AG09309 (cell line): ENCODE measurements around the gene DNAH9.

Experiments used
- DNase-seq: peaks from one replicate; pipeline ENCODE4 v3.0.0-alpha.2; 2010; ENCODE audit warnings: low read depth
- H3K4me3 ChIP-seq: 2 replicates; pipeline ENCODE4 v1.5.1; 2011; ENCODE audit warnings: mild to moderate bottlenecking, low read depth, low read length, moderate library complexity; ENCODE audit not compliant: control insufficient read depth
- TF ChIP-seq, protein P1 (sequence below): IDR thresholded peaks from 2 replicates; pipeline ENCODE4 v1.5.1; 2011; ENCODE audit warnings: mild to moderate bottlenecking, low read depth, low read length, inconsistent platforms; ENCODE audit not compliant: insufficient read depth, control insufficient read depth; ENCODE audit errors: missing control alignments

The DNAH9 gene

DNA sequence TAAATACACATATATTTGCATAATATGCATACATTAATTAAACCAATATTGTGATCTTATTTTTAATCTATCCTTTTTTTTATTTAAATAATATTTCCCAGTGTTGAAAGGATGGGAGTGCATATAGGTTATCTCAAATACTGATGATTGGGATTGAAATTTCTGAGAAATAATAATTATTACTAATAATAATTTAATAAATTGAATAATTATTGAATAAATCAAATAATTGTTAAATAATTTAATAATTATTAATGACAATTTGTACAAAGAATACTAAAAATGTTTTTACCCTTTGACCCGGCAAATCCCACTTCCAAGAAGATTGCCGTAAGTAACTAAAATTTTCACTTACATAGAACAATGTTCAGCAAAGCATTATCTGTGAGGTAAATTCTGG lies 250.1 kb downstream of the DNAH9 start:
- no peak overlapping the region for H3K4me3 ChIP-seq
- no peak for DNase-seq
- TF ChIP-seq, protein P1, sequence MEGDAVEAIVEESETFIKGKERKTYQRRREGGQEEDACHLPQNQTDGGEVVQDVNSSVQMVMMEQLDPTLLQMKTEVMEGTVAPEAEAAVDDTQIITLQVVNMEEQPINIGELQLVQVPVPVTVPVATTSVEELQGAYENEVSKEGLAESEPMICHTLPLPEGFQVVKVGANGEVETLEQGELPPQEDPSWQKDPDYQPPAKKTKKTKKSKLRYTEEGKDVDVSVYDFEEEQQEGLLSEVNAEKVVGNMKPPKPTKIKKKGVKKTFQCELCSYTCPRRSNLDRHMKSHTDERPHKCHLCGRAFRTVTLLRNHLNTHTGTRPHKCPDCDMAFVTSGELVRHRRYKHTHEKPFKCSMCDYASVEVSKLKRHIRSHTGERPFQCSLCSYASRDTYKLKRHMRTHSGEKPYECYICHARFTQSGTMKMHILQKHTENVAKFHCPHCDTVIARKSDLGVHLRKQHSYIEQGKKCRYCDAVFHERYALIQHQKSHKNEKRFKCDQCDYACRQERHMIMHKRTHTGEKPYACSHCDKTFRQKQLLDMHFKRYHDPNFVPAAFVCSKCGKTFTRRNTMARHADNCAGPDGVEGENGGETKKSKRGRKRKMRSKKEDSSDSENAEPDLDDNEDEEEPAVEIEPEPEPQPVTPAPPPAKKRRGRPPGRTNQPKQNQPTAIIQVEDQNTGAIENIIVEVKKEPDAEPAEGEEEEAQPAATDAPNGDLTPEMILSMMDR = no peak

DNA sequence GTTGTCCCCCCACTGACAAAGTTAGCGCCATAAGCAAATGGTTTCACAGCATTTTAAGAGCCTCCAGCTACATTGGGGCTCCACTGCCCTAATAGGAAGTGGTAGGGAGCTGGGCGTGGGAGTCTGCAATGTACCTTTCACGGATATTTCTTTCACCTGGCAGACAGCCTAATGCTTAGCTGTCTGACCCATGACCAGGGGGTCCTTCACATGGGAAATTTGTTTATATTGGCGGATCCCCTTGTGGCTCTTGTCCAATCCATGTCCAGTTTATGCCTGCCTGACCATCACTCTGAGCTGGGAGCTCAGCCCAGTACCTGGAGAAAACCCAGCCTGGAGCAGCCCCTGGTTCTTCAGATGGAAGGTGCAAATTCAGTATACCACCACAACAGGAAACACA lies 254.0 kb downstream of the DNAH9 start:
- no peak overlapping the region for H3K4me3 ChIP-seq
- TF ChIP-seq, protein P1 = no peak
- DNase-seq = no peak

DNA sequence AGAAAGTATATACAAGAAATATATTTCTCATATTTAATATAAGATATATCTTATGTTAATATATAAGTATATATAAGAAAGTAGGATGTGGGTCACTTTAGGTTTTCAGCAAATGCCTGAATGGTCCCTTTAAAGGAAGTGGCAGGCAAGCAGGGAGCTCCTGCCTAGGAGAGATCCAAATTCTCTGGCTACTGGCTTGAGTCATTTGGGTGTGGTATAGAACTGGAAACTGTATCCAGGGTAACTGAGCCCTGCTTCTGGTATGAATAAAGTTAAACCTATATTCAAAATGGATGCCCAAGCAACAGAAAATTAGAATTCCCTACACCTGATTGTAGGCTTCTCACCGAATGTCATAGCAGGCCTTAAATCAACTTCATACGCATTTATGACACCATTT lies 254.6 kb downstream of the DNAH9 start:
- H3K4me3 ChIP-seq = no peak overlapping the region
- TF ChIP-seq, protein P1 = no peak
- DNase-seq = no peak

DNA sequence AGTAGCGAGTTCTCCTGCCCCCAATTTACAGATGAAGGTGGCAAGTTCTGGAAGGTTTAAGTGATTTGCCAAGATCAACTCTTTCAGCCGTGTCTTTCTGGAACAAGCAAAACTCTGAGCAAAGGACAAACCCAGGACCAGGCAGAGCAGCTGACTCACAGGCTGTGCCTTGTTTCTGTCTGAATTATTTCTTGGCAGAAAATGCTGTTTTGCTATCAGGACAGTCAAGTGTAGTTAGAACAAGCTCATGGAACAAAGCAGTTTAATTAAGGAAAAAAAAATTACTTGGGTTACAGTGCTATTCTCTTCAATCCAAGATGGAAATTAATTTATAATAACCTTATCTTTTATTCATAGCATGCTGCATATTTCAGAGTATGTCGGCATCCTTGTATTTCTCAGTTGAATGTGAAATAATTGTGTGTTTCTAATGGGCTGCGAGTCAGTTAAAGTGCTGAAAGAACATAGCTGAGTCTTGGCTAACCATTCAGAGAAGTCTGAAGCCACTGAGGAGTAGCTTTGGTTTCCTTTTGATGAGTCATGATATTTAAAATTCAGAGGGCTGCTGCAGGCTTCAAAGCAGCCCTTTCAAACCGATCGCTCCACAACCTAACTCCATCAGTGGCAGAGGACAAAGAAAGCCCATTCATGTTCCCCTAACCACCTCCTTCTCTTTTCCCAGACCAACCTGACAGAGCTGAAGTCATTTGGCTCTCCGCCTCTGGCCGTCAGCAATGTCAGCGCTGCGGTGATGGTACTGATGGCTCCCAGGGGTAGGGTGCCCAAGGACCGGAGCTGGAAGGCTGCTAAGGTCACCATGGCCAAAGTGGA lies 255.3 kb downstream of the DNAH9 start:
- TF ChIP-seq, protein P1 = no peak
- no peak for DNase-seq

DNA sequence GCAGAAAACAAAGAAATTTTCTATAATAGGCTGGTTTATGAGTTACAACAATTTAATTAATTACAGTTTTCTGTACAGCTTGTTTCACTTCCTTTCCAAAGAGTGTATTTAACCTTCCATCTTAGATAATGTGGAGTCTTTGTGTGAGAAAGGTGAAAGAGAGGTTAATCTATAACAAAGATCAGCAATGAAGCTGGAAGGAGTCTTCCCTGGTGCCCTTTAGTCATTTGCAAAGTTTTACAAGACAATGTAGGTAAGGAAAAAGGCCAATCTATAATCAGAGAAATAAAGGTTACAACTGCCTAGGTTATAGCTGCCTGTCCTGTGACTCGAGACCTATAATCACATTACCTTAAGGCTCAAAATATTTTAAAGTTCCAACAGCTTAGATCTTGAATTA lies 257.0 kb downstream of the DNAH9 start:
- TF ChIP-seq, protein P1 = no peak
- H3K4me3 ChIP-seq = no peak overlapping the region
- DNase-seq = no peak

More for the DNA sequence above, 255.3 kb downstream of the DNAH9 start:
- H3K4me3 ChIP-seq = no peak overlapping the region

DNA sequence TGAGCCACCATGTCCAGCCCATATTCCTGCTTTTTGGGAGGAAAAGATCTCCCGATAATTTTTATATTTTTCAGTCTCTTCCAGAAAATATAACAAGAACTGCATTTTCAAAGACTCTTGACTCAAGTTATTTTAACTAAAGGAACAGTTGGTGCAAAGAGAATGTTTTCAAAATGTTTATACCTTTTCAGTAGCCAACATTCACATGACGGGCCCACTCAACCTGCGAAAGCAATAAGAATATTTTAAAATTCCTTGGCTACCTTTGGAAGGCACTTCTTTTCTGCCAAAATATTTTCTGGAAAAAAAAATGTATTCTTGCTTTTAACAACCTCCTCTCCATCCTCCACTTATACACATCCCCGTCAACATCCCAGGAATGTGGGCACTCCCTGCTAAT lies 258.7 kb downstream of the DNAH9 start:
- TF ChIP-seq, protein P1 = no peak
- H3K4me3 ChIP-seq = no peak overlapping the region
- no peak for DNase-seq
